AG04450 (cell line): ENCODE measurements around the gene CEP41. TPM values are rescaled to one million over a fixed set of nuclear protein-coding genes. Genes with fewer than 3 reads are reported as not detected.

Source experiments
- CTCF ChIA-PET: fragments of 300-600, 350-600 bp; formaldehyde crosslinking; extraction: SDS; loops from one replicate; lab custom pipeline; 2022; ENCODE audit warnings: antibody characterized with exemption, inconsistent platforms; lab: Charles Lee
- POLR2A ChIA-PET: fragments of 350-600 bp; formaldehyde crosslinking; extraction: SDS; loops from one replicate; lab custom pipeline; 2021; ENCODE audit warnings: antibody characterized with exemption, inconsistent platforms; lab: Yijun Ruan, JAX
- DNase-seq: peaks from one replicate; pipeline ENCODE4 v3.0.0-alpha.2; 2011; ENCODE audit warnings: low read depth, low spot score
- H3K27ac ChIP-seq: one replicate; pipeline ENCODE4 v1.5.1; 2012; ENCODE audit warnings: low read depth, low read length, control low read depth
- H3K27me3 ChIP-seq: one replicate; pipeline ENCODE4 v1.6.0; 2012; ENCODE audit warnings: low read length; ENCODE audit not compliant: control insufficient read depth, insufficient read depth
- H3K4me3 ChIP-seq: 2 replicates; pipeline ENCODE4 v1.5.1; 2011; ENCODE audit warnings: mild to moderate bottlenecking, low read depth, low read length, control low read depth
- H3K9me3 ChIP-seq: 2 replicates; pipeline ENCODE4 v1.5.1; 2012; ENCODE audit warnings: low read length; ENCODE audit not compliant: control insufficient read depth, insufficient read depth
- polyA plus RNA-seq: library from polyadenylated mRNA; depleted of rRNA; stranded (reverse); fragments of >200 nt; gene quantifications from 2 replicates; pipeline ENCODE4 v1.2.3, GENCODE V29; 2011
- TF ChIP-seq, protein P1 (sequence below): IDR thresholded peaks from 2 replicates; pipeline ENCODE4 v1.5.1; 2011; ENCODE audit warnings: low read depth, low read length, control low read depth, inconsistent platforms

CEP41 gene
- polyA plus RNA-seq, 1 experiment, result 26.4 TPM

DNA sequence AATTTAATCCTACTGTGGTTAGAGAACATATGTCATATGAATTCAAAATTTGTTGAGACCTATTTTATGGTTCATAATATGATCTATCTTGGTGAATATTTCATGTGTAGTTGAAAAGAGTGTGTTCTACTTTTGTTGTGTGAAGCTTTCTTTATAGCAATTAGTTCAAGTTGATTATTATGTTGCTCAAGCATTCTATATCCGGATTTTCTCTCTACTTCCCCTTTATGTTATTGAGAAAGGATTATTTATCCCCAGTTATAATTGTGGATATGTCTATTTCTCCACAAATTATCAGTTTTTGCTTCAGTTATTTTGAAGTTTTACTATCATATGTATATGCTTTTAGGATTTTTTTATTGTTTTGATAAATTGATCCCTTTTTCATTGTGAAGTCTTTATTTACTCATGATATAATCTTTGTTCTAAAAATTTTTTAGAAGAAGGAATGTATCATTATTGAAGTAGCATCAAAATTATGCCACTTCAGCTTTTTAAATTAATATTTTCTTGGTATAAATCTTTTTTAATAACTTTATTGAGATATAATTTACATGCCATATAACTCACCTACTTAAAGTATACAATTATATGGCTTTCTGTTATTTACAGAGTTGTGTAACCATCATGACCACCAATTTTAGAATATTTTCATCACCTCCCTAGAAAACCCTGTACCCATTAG lies 39.0 kb upstream of the CEP41 start:
- H3K27ac ChIP-seq, result no peak overlapping the region
- POLR2A ChIA-PET, result no interaction called here
- no peaks in the 10 kb centered on the region for H3K9me3 ChIP-seq
- CTCF ChIA-PET, result interaction anchor here (1.0 kb wide), 2 partner anchors 20 to 408 kb away, joined by 3 read pairs; no protein-coding TSS in a partner anchor
- H3K4me3 ChIP-seq, result no peak overlapping the region
- no peak for DNase-seq
- H3K27me3 ChIP-seq, result no peaks in the 10 kb centered on the region
- TF ChIP-seq, protein P1, sequence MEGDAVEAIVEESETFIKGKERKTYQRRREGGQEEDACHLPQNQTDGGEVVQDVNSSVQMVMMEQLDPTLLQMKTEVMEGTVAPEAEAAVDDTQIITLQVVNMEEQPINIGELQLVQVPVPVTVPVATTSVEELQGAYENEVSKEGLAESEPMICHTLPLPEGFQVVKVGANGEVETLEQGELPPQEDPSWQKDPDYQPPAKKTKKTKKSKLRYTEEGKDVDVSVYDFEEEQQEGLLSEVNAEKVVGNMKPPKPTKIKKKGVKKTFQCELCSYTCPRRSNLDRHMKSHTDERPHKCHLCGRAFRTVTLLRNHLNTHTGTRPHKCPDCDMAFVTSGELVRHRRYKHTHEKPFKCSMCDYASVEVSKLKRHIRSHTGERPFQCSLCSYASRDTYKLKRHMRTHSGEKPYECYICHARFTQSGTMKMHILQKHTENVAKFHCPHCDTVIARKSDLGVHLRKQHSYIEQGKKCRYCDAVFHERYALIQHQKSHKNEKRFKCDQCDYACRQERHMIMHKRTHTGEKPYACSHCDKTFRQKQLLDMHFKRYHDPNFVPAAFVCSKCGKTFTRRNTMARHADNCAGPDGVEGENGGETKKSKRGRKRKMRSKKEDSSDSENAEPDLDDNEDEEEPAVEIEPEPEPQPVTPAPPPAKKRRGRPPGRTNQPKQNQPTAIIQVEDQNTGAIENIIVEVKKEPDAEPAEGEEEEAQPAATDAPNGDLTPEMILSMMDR, result no peak

DNA sequence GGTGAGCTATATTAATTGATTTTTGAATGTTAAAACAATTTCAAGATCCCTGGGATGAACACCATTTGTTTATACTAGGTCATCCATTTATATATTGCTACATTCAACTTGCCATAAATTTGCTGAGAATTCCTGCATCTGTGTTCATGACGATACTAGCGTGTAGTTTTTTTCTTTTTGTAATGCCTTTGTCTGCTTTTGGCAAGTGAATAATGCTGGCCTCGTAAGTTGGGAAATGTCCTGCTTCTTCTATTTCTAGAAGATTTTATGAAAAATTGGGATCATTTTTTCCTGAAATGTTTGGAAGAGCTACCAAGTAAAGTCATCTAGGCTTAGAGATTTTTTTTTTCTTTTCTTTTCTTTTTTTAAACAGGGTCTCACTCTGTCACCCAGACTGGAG lies 38.2 kb upstream of the CEP41 start:
- no peak for DNase-seq
- ChIA-PET POLR2A (no interaction called here), CTCF (interaction anchor here (0.5 to 1.0 kb wide), 4 partner anchors 8 to 407 kb away, joined by 3 to 5 read pairs (median 3); no protein-coding TSS in a partner anchor)
- Histone ChIP-seq H3K4me3 (no peak overlapping the region), H3K27ac (no peak overlapping the region), H3K27me3 (no peaks in the 10 kb centered on the region), H3K9me3 (no peaks in the 10 kb centered on the region)
- TF ChIP-seq, protein P1, result no peak

DNA sequence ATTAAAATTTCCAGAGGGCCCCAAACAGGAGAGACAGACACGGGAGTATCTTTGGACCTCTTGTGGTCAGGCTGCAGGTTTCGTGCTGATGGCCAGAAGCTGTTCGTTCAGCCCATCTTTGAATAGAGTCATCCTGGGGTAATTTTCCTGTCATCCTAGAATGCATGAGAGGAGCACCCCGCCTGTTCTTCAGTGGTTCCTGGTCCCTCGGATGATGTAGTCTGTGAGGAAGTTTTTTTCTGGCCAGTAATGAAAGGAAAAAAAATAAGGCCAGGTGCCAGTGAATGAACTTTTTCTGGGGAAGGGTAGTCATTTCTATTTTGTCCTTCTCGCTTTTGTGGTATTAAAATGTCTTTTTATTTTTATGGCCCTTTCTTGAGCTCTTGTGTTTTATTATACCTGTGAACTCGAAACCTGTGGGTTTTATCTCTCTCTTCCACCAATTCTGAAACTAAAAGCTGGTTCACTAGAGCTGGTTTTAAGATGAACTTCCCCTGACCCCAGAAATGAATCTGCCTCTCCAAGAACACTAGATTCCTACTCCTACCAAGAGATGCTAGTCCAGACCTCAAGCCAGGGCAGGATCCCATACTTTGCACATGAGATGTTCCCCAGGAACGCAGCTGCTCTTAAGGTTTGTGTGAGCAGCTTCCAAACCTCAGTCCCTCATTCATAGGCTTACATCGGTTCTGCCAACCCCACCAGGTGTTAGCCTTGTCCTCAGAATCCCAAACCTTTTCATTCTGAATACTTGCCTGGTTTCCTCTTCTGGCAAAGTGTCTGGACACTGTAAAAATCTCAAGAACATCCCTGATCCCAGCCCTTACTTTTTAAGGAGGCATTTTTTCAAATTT lies 35.7 kb upstream of the CEP41 start:
- CTCF ChIA-PET, result no interaction called here
- Histone ChIP-seq H3K27me3 (no peaks in the 10 kb centered on the region), H3K9me3 (no peaks in the 10 kb centered on the region), H3K4me3 (no peak overlapping the region), H3K27ac (no peak overlapping the region)
- TF ChIP-seq, protein P1, result no peak
- POLR2A ChIA-PET, result no interaction called here
- DNase-seq, result no peak

DNA sequence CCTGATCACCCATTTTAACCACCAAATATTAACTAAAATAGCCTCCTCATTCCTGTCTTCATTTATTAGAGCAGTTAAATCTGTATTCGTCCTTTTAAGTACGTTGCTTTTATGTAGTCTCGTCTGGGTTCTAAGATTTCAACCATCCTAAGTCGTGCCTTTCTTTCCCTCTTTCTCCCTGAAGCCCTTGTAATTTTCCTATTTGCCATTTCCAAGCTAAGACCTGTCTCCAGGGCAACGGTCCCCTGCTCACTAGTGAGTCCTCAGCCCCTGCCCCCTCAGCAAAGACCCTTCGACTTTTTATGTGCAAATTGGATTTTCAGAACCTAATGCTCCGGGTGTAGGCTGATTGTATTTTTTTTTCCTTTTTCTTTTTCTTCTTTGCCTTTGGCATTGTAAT lies 35.0 kb upstream of the CEP41 start:
- DNase-seq, result no peak
- no peak overlapping the region for H3K27ac ChIP-seq
- H3K4me3 ChIP-seq, result no peak overlapping the region
- H3K27me3 ChIP-seq, result no peaks in the 10 kb centered on the region
- POLR2A ChIA-PET, result interaction anchor here (0.5 kb wide), 1 partner anchor 94 kb away, joined by 3 read pairs; no protein-coding TSS in a partner anchor
- no peaks in the 10 kb centered on the region for H3K9me3 ChIP-seq
- CTCF ChIA-PET, result no interaction called here
- TF ChIP-seq, protein P1, result no peak

DNA sequence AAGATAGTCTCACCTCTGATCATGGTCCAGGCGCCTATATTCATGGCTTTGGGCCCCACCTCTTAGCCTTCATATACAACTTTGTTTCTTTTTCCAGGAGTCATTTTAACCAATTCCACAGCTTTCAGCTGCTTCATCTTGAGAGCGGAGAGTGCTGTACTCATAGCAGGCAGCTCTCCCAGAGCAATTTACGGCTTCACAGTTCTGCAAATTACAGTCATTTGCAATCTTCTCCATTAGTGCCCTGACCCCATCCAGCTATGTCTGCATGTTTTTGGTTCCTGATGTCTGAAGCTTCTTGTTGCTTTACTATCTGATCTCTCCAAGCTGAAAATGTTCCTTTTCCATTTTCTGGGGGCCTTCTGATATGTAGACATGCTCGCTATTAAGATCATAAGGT lies 33.1 kb upstream of the CEP41 start:
- CTCF ChIA-PET, result no interaction called here
- POLR2A ChIA-PET, result no interaction called here
- Histone ChIP-seq H3K4me3 (no peak overlapping the region), H3K27me3 (peaks cover 3% of the 10 kb centered on the region), H3K9me3 (no peaks in the 10 kb centered on the region), H3K27ac (no peak overlapping the region)
- no peak for DNase-seq
- TF ChIP-seq, protein P1, result no peak
